ENCODE measurements around the gene ALG11. TPM values are rescaled to one million over a fixed set of nuclear protein-coding genes. Genes with fewer than 3 reads are reported as not detected.
"Not testable (repeated sequence)": the region's sequence is repeated elsewhere in the genome, so short reads cannot be mapped to it uniquely, and the experiment has no call there.

Gene ALG11, protein sequence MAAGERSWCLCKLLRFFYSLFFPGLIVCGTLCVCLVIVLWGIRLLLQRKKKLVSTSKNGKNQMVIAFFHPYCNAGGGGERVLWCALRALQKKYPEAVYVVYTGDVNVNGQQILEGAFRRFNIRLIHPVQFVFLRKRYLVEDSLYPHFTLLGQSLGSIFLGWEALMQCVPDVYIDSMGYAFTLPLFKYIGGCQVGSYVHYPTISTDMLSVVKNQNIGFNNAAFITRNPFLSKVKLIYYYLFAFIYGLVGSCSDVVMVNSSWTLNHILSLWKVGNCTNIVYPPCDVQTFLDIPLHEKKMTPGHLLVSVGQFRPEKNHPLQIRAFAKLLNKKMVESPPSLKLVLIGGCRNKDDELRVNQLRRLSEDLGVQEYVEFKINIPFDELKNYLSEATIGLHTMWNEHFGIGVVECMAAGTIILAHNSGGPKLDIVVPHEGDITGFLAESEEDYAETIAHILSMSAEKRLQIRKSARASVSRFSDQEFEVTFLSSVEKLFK
- total RNA-seq = 6.2 TPM

DNA sequence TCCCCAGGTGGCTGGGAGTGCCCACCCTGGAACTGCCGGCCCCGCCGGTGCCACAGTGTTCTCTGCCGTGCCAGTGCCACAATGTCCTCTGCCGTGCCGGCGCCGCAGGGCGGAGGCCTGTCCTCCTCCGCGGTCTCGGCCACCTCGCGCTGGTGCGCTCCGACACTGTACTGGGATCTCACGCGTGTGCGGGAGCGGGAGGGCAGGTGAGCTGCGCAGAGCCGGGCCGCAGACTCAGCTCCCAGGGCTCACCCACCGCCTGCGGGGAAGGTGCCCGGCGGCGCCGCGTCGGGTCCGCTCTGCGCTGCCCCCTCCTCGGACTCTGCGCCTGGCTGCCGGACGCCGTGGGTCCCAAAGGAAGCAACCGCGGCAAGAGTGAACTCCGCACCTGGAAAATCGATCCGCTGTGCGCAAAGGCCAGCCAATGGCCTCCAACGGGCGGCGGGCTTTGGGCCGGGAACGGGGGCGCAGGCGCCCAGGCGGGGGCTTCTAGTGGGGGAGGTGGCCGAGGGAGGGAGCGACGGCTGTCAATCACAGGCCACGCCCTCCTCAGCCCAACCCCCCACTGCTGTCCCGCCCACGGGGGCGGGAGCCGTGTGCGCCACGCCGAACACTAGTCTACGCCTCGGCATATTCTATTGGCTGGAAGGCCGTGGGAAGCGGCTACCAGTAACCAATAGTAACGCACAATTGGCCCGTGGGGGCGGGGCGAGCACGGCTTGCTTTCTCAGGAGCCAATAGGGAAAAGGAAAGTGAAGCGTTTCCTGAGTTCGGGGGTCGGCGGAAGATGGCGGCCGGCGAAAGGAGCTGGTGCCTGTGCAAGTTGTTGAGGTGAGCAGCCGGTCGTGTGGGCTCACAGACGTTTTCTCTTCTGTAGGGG lies at the start of gene ALG11:
Gene ALG11 (plus strand): TSS at position 767 of the 880 bp plus-strand sequence. CDS start 21 bp downstream, at position 788.
- DNase-seq (ENCODE audit: low read depth in 2 of 3, low spot score in 2 of 3) = peak; percentile 93 to 99 (median 97)

DNA sequence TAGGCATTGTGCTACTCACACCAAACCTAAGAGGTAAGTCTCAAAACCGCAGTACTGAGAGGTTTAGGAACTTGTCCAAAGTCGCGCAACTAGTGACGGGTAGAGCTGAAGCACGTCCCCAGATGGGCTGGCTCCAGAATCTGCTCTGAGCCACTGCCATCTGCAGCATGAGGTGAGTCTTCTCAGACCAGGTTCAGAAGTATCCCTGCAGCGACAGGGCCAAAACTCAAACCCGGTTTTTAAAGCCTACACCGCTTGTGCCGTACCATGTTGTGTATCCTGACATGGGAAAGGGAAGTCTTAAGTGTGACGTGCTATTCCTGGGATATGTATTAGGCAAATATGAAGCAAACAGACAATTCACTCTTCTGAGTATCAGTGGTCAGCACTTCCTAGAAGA lies 46.0 kb upstream of the ALG11 start:
- no peak for DNase-seq (ENCODE audit: low read depth in 2 of 3, low spot score in 2 of 3)

DNA sequence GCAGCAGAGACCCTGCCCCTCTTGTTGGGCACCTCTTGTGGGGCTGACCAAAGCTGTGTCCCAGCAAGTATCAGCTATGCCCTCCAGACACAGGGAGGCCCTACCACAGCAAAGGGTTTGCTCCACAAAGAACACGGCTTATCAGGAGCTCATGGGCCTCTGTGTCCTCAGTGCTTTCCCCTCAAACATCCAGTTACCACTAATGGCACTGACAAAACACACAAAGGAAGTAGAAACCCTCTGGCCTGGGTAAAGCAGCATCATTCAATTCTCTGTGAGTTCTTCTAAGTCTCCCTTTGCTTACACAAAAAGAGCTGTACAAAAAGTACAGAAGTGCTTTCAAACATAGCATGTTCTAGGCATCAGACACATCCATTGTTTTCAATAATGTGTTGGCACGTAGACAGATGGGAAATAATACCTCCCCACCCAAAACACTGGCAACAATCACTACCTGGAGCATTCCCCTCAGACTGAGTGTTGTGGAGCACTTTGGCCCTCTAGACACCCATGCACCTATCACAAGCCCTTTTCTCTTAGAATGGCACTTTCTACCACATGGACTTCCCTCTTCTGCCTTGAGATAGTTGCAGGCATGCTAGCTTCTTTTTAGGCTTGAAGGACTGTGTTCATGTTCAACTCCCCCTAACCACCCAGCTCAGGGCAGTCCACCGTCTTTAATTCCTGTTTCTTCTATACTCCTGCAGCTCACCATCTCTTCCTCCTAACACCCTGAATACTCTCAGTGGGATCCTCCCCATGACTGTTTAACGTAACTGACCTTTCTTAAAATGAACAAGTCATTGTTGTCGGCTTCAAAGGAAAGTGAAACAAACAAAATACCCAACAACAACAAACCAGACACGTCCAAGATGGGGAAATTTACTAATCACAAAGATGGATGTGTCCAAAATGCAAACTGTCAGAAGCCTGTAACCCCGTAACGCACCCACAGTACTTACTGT lies 44.4 kb upstream of the ALG11 start:
- no peak for DNase-seq (ENCODE audit: low read depth in 2 of 3, low spot score in 2 of 3)

DNA sequence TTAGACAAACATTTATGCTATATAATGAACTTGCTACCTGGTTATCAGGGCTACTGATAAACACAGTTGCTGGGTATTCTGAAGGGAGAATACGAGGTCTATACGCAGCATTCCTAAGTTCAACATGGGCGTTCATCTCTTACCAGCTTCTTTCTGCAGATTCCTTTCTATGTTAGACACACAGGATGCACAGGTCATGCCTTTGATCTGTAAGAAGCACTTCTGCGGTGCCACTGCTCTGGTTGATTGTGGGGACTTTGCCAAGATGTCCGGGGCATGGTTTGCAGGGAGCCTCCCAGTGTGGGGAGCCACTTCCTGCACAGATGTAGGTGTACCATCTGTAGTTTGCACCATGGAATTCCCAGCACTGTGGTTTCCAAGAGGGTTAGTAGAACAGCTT lies 41.8 kb upstream of the ALG11 start:
- no peak for DNase-seq (ENCODE audit: low read depth in 2 of 3, low spot score in 2 of 3)

DNA sequence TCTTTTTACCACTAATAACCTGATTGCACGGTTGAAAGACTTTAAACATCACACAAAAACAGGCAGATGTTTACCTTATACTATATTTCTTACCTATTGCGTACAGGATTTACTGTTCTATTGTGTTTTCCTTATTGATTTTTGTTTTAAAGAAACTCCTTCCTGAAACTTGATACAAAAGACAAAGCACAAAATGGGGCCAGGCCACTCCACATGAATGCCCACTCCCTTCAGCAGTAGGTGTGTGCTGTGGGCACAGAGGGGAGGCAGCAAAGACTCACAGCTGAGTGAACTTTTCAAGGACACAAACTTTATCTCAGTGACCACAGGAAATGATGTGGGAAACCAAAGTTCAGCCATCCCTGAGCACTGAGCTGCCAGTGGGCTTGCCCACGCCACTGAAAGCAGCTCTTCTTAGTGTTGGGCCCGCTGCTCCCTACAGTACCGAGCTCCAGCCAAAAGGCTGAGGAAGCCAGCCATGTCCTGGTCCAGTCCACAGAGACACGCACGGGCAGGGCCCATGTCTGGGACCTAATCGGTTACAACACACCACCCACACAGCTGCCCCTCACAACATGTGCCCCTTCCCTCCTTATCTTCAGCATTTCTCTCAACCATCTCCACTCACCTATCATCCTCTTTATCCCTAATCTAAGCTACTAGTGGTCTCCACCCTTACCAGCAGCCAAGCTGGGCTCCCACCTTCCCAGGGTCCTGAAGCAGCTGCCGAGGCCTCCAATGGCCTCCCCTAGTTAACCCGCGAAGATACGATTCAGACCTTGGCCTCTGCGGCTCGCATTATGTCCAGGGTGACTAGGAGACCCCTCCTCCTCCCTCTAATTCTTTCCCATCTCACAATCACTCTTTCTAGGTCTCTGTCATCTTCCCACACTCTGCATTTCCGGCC lies 40.4 kb upstream of the ALG11 start:
- DNase-seq (ENCODE audit: low read depth in 2 of 3, low spot score in 2 of 3) = no peak

DNA sequence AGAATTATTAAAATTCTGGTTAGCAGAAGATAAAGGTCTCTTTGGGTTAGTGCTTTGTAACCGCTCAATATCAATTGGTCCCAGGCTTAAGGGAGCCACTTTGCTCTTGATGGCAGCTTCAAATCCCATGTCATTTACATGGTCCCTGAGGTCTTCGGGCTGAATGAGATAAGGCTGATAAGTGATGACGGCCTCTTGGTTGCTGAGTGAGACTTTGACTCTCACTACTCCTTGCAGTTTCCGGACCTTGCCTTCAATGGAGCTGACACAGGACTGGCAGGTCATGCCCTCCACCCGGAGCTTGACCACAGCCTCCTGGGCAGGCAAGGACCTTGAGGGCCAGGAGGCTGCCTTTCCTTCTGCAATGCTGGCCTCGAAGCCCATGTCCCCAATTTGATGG lies 37.7 kb upstream of the ALG11 start:
- DNase-seq (ENCODE audit: low read depth in 2 of 3, low spot score in 2 of 3) = no peak

DNA sequence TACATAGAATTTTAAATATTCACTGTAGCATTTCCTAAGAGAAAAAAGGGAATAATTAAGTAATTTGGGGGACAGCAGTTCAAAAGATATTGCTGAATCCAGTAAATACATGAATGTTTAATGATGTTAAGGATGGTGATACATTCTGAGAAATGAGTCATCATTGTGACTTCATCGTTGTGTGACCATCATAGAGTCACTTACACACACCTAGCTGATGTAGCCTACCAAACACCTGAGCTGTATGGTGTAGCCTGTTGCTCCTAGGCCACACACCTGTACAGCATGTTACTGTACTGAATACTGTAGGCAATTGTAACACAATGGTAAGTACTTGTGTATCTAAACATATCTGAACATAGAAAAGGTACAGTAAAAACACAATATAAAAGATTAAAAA lies 35.8 kb upstream of the ALG11 start:
- no peak for DNase-seq (ENCODE audit: low read depth in 2 of 3, low spot score in 2 of 3)

DNA sequence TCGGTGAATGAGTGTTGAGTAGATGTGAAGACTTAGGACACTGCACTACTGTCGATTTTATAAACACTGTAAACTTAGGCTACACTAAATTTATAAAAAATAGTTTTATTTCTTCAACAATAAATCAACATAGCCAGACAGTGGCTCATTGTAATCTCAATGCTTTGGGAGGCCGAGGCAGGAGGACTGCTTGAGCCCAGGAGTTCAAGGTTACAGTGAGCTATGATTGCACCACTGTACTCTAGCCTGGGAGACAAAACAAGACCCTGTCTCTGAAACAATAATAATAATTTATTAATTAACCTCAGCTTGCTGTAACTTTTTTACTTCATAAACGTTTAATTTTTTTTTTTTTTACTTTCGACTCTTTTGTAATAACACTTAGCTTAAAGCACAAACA lies 35.3 kb upstream of the ALG11 start:
- no peak for DNase-seq (ENCODE audit: low read depth in 2 of 3, low spot score in 2 of 3)

DNA sequence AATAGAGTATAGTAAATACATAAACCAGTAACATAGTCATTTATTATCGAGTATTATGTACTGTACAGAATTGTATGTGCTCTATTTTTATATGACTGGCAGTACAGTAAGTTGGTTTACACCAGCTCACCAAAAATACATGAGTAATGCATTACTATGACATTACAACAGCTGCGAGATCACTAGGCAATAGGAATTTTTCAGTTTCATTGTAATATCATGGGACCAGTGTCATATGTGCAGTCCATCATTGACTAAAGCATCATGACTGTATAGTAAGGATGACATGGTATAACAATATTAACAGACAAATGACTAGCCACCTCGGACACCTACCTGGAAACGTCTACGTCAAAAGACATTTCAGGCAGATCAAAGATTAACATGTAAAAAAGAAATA lies 34.6 kb upstream of the ALG11 start:
- DNase-seq (ENCODE audit: low read depth in 2 of 3, low spot score in 2 of 3) = no peak

DNA sequence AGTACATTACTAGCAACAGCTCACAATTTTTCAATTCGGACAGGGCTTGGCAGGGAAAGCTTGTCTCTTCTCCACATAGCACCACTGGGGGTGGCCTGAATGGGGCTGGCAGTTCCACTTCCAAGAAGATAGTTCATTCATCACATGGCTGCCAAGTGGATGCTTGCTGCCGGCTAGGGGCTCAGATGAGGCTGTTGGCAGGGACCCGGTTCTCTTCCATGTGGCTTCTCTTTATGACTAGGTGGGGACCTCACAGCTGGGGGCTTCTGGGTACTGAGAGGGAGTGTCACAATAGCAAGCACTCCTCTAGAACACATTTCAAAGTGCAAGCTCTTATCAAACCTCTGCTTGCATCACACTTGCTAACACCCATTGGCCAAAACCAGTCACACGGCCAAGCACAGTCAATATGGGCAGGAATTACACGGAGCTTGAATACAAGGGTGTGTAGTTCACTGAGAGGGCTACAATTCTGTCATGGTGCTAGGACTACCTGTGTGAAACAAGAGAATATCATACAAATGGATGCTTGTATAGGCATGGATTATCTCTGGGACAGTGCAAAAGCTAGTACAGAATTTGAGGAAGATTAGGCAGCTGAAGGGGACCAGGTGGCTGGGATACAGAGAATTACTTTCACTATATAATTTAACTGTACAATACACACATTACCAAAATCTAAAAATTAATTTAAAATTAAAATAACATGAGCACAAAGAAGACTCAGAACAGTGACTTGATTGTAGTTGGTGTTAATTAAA lies 33.2 kb upstream of the ALG11 start:
- DNase-seq (ENCODE audit: low read depth in 2 of 3, low spot score in 2 of 3) = no peak

DNA sequence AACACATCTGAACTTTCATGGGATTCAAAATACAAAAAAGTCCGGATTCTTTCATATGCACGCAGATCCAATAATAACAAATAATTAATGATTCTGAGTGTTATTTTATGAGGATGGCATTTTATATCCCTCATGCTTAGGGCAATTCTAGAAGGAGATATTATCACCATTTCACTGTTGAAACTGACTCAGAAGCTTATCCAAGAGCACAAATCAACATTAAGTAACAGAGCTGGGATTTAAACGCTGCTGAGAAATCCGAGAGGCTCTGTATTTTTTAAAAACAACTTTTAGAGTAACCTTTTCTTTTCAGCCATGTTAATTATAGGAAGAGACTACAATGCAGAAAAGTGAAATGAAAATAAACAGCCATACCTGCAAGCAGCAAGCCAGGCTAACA lies 31.3 kb upstream of the ALG11 start:
- DNase-seq (ENCODE audit: low read depth in 2 of 3, low spot score in 2 of 3) = no peak

DNA sequence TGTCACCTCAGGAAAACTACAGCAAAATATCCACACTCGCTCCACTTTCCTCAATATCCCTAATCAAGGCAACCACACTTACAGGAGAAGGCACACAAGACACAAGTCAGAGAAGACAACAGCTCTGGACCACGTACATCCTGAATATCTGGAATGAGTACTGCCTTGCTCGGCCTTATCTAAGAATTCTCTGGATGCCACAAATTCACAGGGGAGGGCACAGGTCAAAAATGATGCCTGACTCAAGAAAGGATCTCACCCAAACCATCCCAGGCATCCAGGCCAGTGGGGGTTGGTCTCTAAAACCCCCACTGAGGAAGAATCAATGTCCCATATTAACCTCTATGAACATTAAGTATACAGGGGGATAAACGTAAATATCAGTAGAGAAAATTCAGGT lies 30.8 kb upstream of the ALG11 start:
- DNase-seq (ENCODE audit: low read depth in 2 of 3, low spot score in 2 of 3) = no peak

DNA sequence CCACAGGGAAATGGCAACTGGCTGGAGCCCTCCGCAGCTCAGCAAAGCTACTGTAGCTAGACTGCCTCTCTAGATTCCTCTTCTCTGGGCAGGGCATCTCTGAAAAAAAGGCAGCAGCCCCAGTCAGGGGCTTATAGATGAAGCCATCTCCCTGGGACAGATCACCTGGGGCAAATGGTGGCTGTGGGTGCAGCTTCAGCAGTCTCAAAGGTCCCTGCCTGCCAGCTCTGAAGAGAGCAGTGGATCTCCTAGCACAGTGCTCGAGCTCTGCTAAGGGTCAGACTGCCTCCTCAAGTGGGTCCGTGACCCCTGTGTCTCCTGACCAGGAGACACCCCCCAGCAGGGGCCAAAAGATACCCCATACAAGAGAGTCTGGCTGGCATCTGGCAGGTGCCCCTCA lies 28.9 kb upstream of the ALG11 start:
- not testable (repeated sequence) for DNase-seq (ENCODE audit: low read depth in 2 of 3, low spot score in 2 of 3)

DNA sequence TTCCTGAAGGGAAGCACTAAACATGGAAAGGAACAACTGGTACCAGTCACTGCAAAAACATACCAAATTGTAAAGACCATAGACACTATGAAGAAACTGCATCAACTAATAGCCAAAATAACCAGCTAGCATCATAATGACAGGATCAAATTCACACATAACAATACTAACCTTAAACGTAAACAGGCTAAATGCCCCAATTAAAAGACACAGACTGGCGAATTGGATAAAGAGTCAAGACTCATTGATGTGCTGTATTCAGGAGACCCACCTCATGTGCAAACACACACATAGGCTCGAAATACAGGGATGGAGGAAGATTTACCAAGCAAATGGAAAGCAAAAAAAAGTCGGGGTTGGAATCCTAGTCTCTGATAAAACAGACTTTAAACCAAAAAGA lies 27.3 kb upstream of the ALG11 start:
- not testable (repeated sequence) for DNase-seq (ENCODE audit: low read depth in 2 of 3, low spot score in 2 of 3)

DNA sequence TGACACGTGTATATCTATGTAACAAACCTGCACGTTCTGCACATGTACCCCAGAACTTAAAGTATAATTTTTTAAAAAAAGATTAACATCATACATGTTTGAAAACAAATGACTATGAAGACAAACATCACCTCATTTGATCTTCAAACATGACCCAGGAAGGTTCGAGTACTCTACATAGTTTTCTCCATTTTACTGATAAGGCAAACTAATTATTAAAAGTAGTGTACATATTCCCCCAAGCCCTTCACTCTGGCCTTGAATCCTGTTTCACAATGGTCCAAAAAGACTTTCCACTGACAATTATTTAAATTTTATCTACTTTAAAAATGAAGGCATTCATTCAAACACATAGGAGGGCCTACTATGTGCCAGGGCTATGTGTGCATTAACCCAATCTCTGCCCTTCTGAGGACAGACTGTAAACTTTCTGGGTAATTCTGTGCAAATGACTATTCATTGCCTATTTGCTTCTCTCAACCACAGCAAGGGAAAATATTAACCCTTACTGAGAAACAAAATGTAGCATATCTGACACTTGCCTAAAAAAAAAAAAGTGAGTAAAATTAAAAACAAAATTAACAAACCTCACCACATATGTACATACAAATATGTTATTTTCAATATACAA lies 23.1 kb upstream of the ALG11 start:
- DNase-seq (ENCODE audit: low read depth in 2 of 3, low spot score in 2 of 3) = no peak

DNA sequence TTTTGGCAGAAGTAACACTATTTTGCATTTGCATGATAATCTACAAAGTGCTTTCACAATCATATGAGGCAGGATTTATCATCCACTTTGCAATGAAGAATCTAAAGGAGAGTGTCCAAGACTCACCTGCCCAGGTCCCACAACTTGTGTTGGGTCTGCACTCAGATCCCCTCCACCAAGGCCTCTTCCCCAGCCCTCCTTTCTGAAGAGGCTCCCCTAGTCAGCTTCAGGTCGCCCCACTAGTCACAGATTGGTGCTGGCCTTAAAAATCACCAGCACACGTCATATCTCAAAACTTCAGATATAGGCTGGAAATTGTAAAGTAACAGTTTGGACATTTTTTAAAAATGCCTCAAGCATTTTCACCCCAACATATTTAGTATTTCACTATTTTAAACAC lies 18.5 kb upstream of the ALG11 start:
- DNase-seq (ENCODE audit: low read depth in 2 of 3, low spot score in 2 of 3) = no peak

DNA sequence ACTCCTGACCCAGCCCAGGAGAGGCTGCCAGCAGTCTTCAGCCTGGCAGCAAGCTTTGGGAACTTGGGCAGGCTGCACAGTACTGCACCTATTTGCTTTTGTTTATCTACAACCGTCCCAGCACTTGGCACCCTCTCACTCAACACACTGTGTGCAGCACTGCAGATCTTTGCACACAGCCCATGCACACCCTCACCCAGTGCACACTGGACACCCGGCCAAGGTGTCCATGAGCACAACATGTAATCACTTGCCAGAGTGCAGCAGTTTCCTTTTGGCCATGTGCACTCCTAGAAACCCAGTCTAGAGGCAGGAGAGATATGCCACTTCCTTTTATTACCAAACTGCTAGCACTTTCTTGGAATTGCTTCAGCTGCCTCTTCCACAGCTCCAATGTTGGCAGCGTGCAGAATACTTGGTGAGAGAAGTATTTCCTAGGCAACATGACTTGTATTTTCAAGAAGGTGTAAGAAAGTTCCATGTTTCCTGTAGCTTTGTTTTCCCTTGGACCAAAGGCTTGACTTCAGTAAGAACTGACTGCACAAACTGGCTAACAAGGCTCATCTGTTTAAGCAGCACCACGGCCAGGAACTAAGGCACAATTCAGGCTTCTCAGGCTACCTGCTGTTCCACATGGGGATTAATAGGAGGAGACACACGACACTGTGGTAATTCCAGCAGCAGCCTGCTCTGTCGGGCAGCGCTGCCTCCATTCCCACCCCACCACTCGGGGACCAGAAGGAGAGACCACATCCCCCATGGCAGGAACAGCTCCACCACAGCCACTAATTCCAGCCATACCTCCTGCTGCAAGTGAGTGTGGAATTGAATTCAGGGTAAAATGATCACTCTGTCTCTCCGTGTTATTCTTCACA lies 16.3 kb upstream of the ALG11 start:
- DNase-seq (ENCODE audit: low read depth in 2 of 3, low spot score in 2 of 3) = peak in 1 of 3 donors; percentile 23

Measured in hematopoietic multipotent progenitor cell (in vitro differentiated cells).